Activated CD4-positive, alpha-beta T cell treated with anti-CD3 and anti-CD28 coated beads, Interleukin-2, amount 10 ng/mL, durations not matched to agents 7 days and 5 days (primary cell): Measurements from ENCODE around the gene CFAP100. TPM values are rescaled to one million over a fixed set of nuclear protein-coding genes. Genes with fewer than 3 reads are reported as not detected.

Source experiments
- CTCF ChIA-PET: fragments of 350-600 bp; sonication (Branson Sonifier 250); formaldehyde crosslinking; loops from one replicate; lab custom pipeline; 2021; ENCODE audit warnings: antibody characterized with exemption; lab: Charles Lee
- POLR2A ChIA-PET: fragments of 350-600 bp; sonication (Branson Sonifier 250); formaldehyde crosslinking; loops from one replicate; lab custom pipeline; 2021; ENCODE audit warnings: antibody characterized with exemption; lab: Charles Lee
- DNase-seq: peaks from one replicate; pipeline ENCODE4 v3.0.0-alpha.2; 2020
- H3K27ac Mint-ChIP-seq: one replicate; pipeline ENCODE4 v1.8.0; 2021; ENCODE audit warnings: mild to moderate bottlenecking, moderate library complexity, mixed read lengths
- H3K27me3 Mint-ChIP-seq: one replicate; pipeline ENCODE4 v1.8.0; 2021; ENCODE audit warnings: mixed read lengths
- H3K36me3 Mint-ChIP-seq: one replicate; pipeline ENCODE4 v1.8.0; 2021; ENCODE audit warnings: low read depth, mixed read lengths
- H3K4me1 Mint-ChIP-seq: one replicate; pipeline ENCODE4 v1.8.0; 2021; ENCODE audit warnings: mixed read lengths
- H3K4me3 Mint-ChIP-seq: one replicate; pipeline ENCODE4 v1.8.0; 2021; ENCODE audit warnings: mild to moderate bottlenecking, moderate library complexity, mixed read lengths
- H3K9me3 Mint-ChIP-seq: one replicate; pipeline ENCODE4 v1.8.0; 2021; ENCODE audit warnings: mixed read lengths
- total RNA-seq, 2 experiments: library from RNA; stranded (reverse); gene quantifications; one replicate each; pipeline ENCODE4 v1.2.3, GENCODE V29; 2021

Gene CFAP100
- total RNA-seq, 2 experiments from 2014 or later = not detected

DNA sequence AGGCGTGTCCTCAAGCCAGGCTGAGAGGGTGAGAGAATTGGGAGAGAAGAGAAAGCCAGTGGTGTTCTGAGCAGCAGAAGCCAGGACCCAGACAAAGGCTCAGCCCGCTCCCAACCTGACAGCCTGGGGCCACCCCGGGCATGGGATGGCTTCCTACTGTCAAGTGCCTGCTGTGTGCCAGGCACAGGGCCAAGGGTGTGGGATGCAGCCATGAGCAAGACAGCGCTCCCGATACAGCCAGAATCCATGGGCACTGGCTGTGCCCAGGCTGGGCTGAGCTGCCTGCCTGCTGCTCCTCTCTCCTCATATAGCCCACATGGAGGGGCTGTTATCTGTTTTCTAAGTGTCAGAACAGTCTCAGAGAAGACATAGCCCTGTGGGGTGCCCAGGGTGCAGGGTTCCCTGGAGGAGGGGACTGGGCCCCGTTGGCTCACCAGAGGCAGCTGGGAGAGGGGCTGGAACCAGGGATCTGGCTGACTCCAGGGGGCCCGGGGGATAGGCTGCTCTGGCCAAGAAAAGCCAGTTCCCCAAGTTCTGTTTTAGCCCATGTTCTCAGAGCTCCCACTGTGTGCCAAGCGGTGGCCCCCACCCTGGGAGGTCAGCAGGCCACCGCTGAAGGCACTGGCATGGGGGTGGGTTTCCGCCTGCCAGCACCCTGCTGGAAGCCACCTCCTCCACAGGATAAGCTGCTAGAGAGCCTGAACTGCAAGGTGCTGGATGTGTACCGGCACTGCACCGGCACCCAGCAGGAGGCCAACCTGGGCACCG lies 39.0 kb downstream of the CFAP100 start:
- Mint-ChIP-seq H3K27ac (no peak overlapping the region), H3K4me1 (no peaks in the 10 kb centered on the region), H3K9me3 (no peaks in the 10 kb centered on the region), H3K36me3 (peaks cover 1% of the 10 kb centered on the region), H3K4me3 (no peak overlapping the region), H3K27me3 (no peaks in the 10 kb centered on the region)
- ChIA-PET POLR2A (no interaction called here), CTCF (no interaction called here)
- DNase-seq = no peak

GRCh38 chr3:126434264-126434590 lies 39.5 kb downstream of the CFAP100 start:
- H3K4me3 Mint-ChIP-seq = no peak overlapping the region
- ChIA-PET CTCF (no interaction called here), POLR2A (no interaction called here)
- no peaks in the 10 kb centered on the region for H3K27me3 Mint-ChIP-seq
- H3K9me3 Mint-ChIP-seq = no peaks in the 10 kb centered on the region
- H3K27ac Mint-ChIP-seq = no peak overlapping the region
- no peak for DNase-seq
- H3K36me3 Mint-ChIP-seq = peaks cover 1% of the 10 kb centered on the region
- H3K4me1 Mint-ChIP-seq = no peaks in the 10 kb centered on the region

- CTCF ChIA-PET = no interaction called here
These were observed 40.3 kb downstream of the CFAP100 start for GRCh38 chr3:126434931-126435411.

DNA sequence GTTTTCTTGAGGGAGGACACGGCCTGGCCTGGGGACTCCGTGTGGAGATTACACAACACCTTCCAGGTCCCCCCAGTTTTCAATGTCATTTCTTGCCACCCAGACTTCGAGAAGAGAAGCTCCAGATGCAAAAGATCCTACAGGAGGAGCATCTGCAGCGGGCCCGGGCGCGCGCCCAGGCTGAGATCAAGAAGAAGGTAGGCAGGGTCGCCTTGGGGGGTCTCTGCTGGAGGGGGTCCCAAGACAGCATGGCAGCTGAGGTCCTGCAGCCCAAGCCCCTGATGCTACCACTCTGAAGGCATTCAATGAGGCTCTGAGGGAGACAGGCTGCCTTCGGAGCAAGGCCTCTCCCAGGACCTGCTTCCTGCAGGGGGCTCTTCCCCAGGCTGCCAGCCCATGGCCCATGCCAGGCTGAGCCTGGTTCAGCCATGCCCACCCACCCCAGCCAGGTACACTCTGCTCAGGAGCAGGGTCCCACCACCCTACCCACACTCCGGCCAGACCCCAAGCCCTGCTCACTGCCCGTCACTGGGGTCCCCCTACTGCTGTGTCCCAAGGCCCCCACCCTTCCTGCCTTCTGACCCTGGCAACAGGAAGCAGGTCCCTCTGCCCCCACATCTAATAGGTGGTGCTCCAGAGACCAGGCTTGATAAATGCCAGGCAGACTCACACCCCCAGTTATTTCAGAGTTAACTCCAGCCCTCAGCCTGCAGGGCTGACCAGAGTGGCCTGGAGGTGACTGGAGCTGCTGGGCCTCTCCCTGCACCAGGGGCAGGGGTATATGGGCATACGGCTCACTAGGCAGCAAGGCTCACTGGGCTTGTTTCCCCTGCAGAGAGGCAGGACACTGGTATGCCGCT lies 41.0 kb downstream of the CFAP100 start:
- Mint-ChIP-seq H3K27ac (no peak overlapping the region), H3K9me3 (no peaks in the 10 kb centered on the region), H3K27me3 (no peaks in the 10 kb centered on the region), H3K4me1 (no peaks in the 10 kb centered on the region), H3K4me3 (no peak overlapping the region), H3K36me3 (peaks cover 1% of the 10 kb centered on the region)
- CTCF ChIA-PET = no interaction called here
- POLR2A ChIA-PET = no interaction called here
- no peak for DNase-seq

More at GRCh38 chr3:126434931-126435411, 40.3 kb downstream of the CFAP100 start:
- H3K27ac Mint-ChIP-seq = no peak overlapping the region
- H3K27me3 Mint-ChIP-seq = no peaks in the 10 kb centered on the region
- POLR2A ChIA-PET = no interaction called here
- H3K9me3 Mint-ChIP-seq = no peaks in the 10 kb centered on the region
- H3K4me3 Mint-ChIP-seq = no peak overlapping the region
- H3K4me1 Mint-ChIP-seq = no peaks in the 10 kb centered on the region
- H3K36me3 Mint-ChIP-seq = peaks cover 1% of the 10 kb centered on the region
- DNase-seq = no peak

DNA sequence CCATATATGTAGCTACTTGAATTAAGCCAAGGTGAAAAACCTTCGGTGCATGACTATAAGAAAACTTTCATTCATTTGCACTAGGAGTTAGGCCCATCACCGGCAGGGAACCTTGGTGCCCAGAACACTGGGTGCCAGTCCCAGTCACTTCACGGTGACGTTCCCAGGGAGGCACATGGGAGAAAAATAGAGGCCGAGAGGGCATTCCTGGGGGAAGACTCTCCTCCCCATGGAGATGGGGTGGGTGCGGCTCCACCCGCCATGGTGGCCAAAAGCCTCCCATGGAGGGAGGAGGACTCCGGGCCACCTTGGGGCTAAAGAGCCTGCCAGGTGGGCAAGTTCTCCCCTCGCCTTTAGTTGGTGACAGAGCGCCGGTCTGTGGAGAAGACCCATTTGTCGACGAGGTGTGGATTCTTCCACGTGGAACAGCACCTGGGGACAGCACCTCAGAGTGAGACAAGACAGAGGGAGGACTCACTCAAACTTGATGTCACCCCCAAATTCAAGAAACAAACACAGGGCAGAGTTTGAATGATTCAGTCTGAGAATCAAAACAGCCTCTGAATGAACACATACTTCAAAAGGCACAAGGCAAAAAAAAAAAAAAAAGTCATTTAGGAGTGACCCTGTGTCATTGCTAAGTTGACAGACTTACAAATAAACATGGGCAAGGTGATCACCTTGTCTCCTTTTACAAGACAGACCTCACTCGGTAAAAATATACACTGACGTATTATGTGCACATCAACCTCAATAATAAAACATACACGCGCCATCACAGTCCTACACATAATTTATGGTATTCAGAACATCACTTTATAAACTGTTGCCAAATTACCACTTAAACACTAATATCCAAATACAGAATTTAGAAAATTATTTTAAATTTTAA lies 42.4 kb downstream of the CFAP100 start:
- Mint-ChIP-seq H3K4me1 (no peaks in the 10 kb centered on the region), H3K36me3 (peaks cover 1% of the 10 kb centered on the region), H3K9me3 (no peaks in the 10 kb centered on the region), H3K4me3 (no peak overlapping the region), H3K27ac (no peak overlapping the region), H3K27me3 (no peaks in the 10 kb centered on the region)
- ChIA-PET POLR2A (no interaction called here), CTCF (no interaction called here)
- no peak for DNase-seq

DNA sequence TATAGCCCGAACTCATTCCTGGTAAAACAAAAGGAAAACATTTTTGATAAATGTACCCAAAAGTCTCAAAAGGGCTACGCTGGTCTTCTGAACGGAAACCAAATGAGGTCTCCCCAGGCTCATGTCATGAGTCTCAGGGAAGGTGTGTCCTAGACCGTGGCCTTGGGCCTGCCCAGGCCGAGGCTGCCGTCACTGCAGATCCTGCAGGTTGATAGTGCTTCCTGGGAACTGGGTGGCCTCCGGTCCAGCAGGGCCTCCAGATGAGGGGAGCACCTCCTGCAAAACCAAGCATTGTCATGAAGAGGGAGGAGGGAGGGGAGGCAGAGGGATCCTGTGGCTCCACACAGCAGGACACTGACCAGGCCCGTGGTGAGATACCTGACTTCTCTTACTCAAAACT lies 43.5 kb downstream of the CFAP100 start:
- Mint-ChIP-seq H3K27me3 (no peaks in the 10 kb centered on the region), H3K4me3 (no peak overlapping the region), H3K27ac (no peak overlapping the region), H3K4me1 (no peaks in the 10 kb centered on the region), H3K36me3 (peaks cover 1% of the 10 kb centered on the region), H3K9me3 (no peaks in the 10 kb centered on the region)
- POLR2A ChIA-PET = no interaction called here
- no peak for DNase-seq
- CTCF ChIA-PET = no interaction called here

DNA sequence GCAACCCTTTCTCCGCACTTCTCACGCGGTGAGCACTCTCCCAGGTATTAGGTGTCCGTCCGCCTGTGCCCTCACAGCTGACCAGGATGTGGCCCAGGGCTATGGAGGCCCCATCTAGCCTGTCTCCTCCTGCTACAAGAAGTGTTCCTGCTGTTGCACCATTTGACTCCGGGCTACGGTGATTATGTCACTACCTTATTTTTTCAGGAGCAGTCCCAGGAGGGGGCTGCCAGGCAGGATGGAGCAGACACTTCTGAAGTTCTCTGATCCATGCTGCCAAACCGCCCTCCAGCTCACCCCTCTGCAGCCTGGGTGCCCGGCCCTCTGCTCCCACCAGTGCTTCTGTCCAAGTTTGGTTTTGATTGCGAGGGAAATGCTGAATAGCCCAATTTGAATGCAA lies 44.0 kb downstream of the CFAP100 start:
- Mint-ChIP-seq H3K9me3 (no peaks in the 10 kb centered on the region), H3K36me3 (peaks cover 1% of the 10 kb centered on the region), H3K4me3 (no peak overlapping the region), H3K27ac (no peak overlapping the region), H3K27me3 (no peaks in the 10 kb centered on the region), H3K4me1 (no peaks in the 10 kb centered on the region)
- no peak for DNase-seq
- POLR2A ChIA-PET = no interaction called here
- CTCF ChIA-PET = interaction anchor here (0.9 kb wide), 1 partner anchor 14 kb away, joined by 4 read pairs; no protein-coding TSS in a partner anchor

DNA sequence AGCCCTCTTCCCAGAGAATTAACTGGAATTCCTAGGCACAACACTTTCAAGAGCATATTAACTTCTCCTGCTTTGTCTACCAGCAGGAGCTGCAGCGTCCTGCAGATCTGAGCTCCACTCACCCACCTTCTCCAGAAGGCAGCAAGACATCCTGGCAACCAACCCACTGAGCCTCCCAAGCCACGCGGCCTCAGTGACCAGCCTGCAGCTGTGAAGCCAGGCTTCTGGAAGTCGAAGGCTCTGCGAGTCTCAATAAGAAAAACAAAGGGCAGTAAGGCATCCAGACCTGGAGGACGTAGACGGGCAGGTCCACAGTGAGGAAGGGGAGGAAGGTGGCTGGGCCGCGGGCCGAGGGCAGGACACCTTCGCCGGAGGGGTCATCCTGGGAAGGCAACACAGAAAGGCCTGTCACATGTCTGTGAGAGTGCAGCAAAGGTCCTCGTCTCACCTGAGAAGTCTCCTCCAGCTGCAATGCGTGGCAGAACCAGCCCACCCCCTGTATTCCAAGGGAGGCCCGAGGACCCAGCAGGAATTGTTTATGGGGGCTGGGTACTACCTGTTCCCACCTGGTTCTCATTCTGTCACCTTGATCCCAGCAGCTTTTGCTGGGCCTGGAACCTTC lies 44.7 kb downstream of the CFAP100 start:
- H3K27me3 Mint-ChIP-seq = no peaks in the 10 kb centered on the region
- H3K36me3 Mint-ChIP-seq = peaks cover 1% of the 10 kb centered on the region
- H3K27ac Mint-ChIP-seq = peak overlapping the region; percentile 22

GRCh38 chr3:126439968-126440708 lies 45.4 kb downstream of the CFAP100 start:
- no peaks in the 10 kb centered on the region for H3K4me1 Mint-ChIP-seq
- no peaks in the 10 kb centered on the region for H3K9me3 Mint-ChIP-seq
- ChIA-PET POLR2A (no interaction called here), CTCF (no interaction called here)
- no peak overlapping the region for H3K4me3 Mint-ChIP-seq
- peaks cover 1% of the 10 kb centered on the region for H3K36me3 Mint-ChIP-seq
- H3K27ac Mint-ChIP-seq = no peak overlapping the region
- DNase-seq = no peak
- no peaks in the 10 kb centered on the region for H3K27me3 Mint-ChIP-seq

More for the DNA sequence above, 44.7 kb downstream of the CFAP100 start:
- no peak for DNase-seq
- POLR2A ChIA-PET = no interaction called here
- Mint-ChIP-seq H3K4me1 (no peaks in the 10 kb centered on the region), H3K9me3 (no peaks in the 10 kb centered on the region), H3K4me3 (no peak overlapping the region)
- CTCF ChIA-PET = interaction anchor here (0.9 kb wide), 1 partner anchor 14 kb away, joined by 4 read pairs; no protein-coding TSS in a partner anchor

DNA sequence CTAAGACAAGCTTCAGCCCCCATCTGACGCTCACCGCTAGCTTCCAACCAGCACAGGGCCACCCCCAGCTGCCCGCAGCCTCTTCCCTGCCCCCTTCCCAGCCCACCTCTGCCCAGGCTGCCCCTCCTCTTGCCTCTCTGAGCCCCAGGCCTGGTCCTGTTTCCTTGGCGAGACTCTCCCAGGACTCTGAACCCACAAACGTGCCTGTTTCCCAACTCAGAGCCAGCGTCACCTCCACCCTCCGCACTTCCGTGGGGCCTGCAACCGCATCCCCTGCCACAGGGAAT lies 45.9 kb downstream of the CFAP100 start:
- POLR2A ChIA-PET = no interaction called here
- CTCF ChIA-PET = no interaction called here
- Mint-ChIP-seq H3K27me3 (no peaks in the 10 kb centered on the region), H3K4me1 (no peaks in the 10 kb centered on the region), H3K4me3 (no peak overlapping the region), H3K27ac (no peak overlapping the region), H3K36me3 (peaks cover 1% of the 10 kb centered on the region), H3K9me3 (no peaks in the 10 kb centered on the region)
- DNase-seq = no peak

DNA sequence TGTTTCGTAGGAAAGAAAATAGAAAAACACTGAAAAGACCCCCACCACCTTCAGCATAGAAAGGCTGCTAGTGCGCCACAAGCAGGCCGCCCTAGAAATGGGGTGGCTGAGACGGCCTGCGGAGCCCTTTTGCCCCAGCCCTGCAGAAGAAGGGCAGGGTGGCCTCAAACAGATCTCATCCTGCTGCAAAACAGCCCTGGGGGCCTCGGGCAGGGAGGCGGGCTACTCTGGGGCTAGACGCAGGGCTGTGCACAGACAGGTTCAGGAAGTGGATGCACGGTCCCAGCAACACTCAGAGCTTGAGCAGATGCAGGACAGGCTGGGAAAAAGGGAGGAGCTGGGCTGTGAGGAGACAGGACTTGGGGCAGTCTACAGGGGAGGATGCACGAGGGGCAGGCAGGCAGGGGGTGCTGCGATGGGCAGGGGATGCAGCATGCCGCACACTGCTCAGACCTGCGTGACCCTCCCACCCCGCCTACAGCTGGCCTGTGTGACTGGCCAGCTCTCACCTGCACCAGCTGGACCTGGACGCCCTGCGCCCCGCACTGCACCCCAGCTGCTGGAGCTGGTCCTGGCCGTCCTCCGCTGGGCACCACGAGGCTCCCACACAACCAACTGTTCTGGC lies 46.7 kb downstream of the CFAP100 start:
- ChIA-PET POLR2A (no interaction called here), CTCF (no interaction called here)
- H3K27me3 Mint-ChIP-seq = no peaks in the 10 kb centered on the region
- H3K27ac Mint-ChIP-seq = no peak overlapping the region
- H3K4me3 Mint-ChIP-seq = no peak overlapping the region
- H3K36me3 Mint-ChIP-seq = peaks cover under 1% of the 10 kb centered on the region
- no peaks in the 10 kb centered on the region for H3K4me1 Mint-ChIP-seq
- no peak for DNase-seq
- no peaks in the 10 kb centered on the region for H3K9me3 Mint-ChIP-seq
